PC-9 (cell line): ENCODE data around the gene TRAF2. TPM values are rescaled to one million over a fixed set of nuclear protein-coding genes. Genes with fewer than 3 reads are reported as not detected.

Experiments used
- BruUV-seq: library from RNA; stranded (reverse); fragments of 400-500 nt; replicated peaks from 2 replicates; lab custom pipeline; 2021; lab: Mats Ljungman, UMichigan
- CTCF ChIA-PET: fragments of 300-600 bp; sonication (Branson Sonifier 250); formaldehyde crosslinking; loops from one replicate; lab custom pipeline; 2022; ENCODE audit warnings: antibody characterized with exemption; lab: Charles Lee
- POLR2A ChIA-PET: fragments of 300-600 bp; sonication (Branson Sonifier 250); formaldehyde crosslinking; loops from one replicate; lab custom pipeline; 2022; ENCODE audit warnings: antibody characterized with exemption; ENCODE audit not compliant: unreplicated experiment; lab: Charles Lee
- DNase-seq, 2 experiments: peaks; one replicate each; pipeline versions ENCODE4 v3.0.0 to v3.0.0-alpha.2; 2015 to 2022; ENCODE audit warnings: mixed read lengths in 1 of 2
- H2AFZ ChIP-seq: fragments of 200-600 bp; sonication (generic); 2 replicates; pipeline ENCODE4 v1.8.1; 2017; ENCODE audit warnings: antibody characterized with exemption
- H3F3A ChIP-seq: fragments of 200-600 bp; sonication (generic); 2 replicates; pipeline ENCODE4 v1.8.1; 2017; ENCODE audit warnings: antibody characterized with exemption, mild to moderate bottlenecking, low read depth; ENCODE audit not compliant: insufficient read depth
- H3K27ac ChIP-seq: fragments of 200-600 bp; sonication (generic); 2 replicates; pipeline ENCODE4 v1.6.1; 2016; ENCODE audit warnings: mixed run types
- H3K27me3 ChIP-seq: fragments of 200-600 bp; sonication (generic); 2 replicates; pipeline ENCODE4 v1.6.1; 2016; ENCODE audit warnings: low read depth, mixed run types; ENCODE audit not compliant: insufficient read depth
- H3K36me3 ChIP-seq: fragments of 200-600 bp; sonication (generic); 2 replicates; pipeline ENCODE4 v1.6.1; 2016; ENCODE audit warnings: low read depth, mixed run types
- H3K4me1 ChIP-seq: fragments of 200-600 bp; sonication (generic); replicated peaks from 2 replicates; pipeline ENCODE4 v1.6.1; 2016; ENCODE audit warnings: mixed run types; ENCODE audit not compliant: insufficient read depth
- H3K4me2 ChIP-seq: fragments of 200-600 bp; sonication (generic); 2 replicates; pipeline ENCODE4 v1.6.1; 2017; ENCODE audit warnings: mixed run types
- H3K4me3 ChIP-seq: fragments of 200-600 bp; sonication (generic); 2 replicates; pipeline ENCODE4 v1.6.1; 2016; ENCODE audit warnings: mixed run types
- H3K79me2 ChIP-seq: fragments of 200-600 bp; sonication (generic); 2 replicates; pipeline ENCODE4 v1.6.1; 2017; ENCODE audit warnings: low read depth, mixed run types
- H3K9me2 ChIP-seq: fragments of 200-600 bp; sonication (generic); 2 replicates; pipeline ENCODE4 v1.8.1; 2017; ENCODE audit warnings: mild to moderate bottlenecking; ENCODE audit not compliant: insufficient read depth
- H3K9me3 ChIP-seq: fragments of 200-600 bp; sonication (generic); 2 replicates; pipeline ENCODE4 v1.8.1; 2016; ENCODE audit warnings: low read depth; ENCODE audit not compliant: insufficient read depth
- H4K20me1 ChIP-seq: fragments of 200-600 bp; sonication (generic); 2 replicates; pipeline ENCODE4 v1.8.1; 2017; ENCODE audit not compliant: insufficient read depth
- CTCF ChIP-seq: fragments of 200-600 bp; sonication (generic); conservative IDR thresholded peaks from 2 replicates; pipeline ENCODE4 v1.6.1; 2017; ENCODE audit warnings: mixed run types, antibody characterized with exemption, mild to moderate bottlenecking, moderate library complexity
- EZH2 ChIP-seq: fragments of 200-600 bp; sonication (generic); IDR thresholded peaks from 2 replicates; pipeline ENCODE4 v1.8.0; 2017; ENCODE audit warnings: antibody characterized with exemption, low read depth
- intact Hi-C: fragments of 100-400 bp; cut with micrococcal nuclease; formaldehyde crosslinking; loops from one replicate; pipeline ENCODE4 v1.10.0; 2022; ENCODE audit not compliant: unreplicated experiment
- total RNA-seq: library from RNA; stranded (reverse); gene quantifications from 2 replicates; pipeline ENCODE4 v1.2.3, GENCODE V29; 2021

The TRAF2 gene
- total RNA-seq, 1 experiment from 2014 or later: 42.7 TPM

DNA sequence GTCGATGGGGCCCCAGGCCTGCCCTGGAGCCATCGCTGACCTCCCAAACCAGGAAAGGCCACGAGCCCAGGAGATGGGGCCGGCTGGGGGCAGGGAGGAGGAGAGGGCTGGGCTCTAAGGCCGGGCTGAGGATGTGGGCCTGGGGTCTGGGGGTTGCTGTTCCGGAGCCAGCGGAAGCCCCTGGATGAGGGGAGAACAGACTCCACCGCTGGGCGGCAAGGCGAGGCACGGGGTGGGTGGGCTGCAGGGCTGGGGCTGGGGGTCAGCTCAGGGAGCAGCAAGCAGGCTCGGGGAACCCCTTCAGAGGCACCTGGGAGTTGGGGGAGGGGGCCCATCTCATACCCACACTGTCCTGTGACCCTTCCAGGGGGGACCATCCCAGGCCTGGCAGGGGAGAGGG lies 77.4 kb downstream of the TRAF2 start:
- Histone ChIP-seq H3K4me3 (no peak overlapping the region), H3K4me1 (peaks cover 10% of the 10 kb centered on the region), H3K9me2 (no peaks in the 10 kb centered on the region), H3F3A (peaks cover 8% of the 10 kb centered on the region; the same call in 1 of the 2 replicates), H3K79me2 (no peaks in the 10 kb centered on the region), H4K20me1 (no peaks in the 10 kb centered on the region), H2AFZ (no peak overlapping the region), H3K27ac (no peak overlapping the region), H3K36me3 (no peaks in the 10 kb centered on the region), H3K9me3 (no peaks in the 10 kb centered on the region), H3K4me2 (no peak overlapping the region), H3K27me3 (no peaks in the 10 kb centered on the region)
- ChIA-PET CTCF (interaction anchor here (0.5 kb wide), 1 partner anchor 57 kb away, joined by 3 read pairs; no protein-coding TSS in a partner anchor), POLR2A (no interaction called here)
- TF ChIP-seq EZH2 (no peak), CTCF (no peak)
- BruUV-seq: no TSS peak
- intact Hi-C loops: no loop called here
- no peak for DNase-seq

DNA sequence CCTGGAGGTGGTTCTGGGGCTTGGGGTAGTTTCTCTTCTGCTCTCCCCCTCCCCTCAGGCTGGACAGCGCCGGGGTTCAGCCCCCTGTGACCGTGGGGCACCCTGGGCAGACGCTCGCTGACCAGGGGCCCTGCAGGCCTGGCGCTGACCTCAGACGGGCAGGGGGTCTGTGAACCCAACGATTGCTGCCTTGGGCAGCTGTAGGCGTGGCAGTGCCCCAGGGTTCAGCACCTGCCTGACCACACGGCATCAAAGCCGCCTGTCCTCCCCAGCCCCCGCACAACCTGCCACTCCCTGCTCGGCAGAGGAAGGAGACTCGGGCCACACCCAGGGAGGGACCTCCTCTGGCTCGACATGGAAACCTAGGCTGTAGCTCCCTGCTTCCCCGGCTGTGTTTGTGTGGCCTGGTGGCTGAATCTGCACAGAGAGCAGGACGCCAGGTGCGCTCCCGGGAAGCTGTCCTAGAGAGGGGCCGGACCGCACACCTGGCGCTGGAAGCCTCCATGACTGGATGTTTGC lies 77.9 kb downstream of the TRAF2 start:
- Histone ChIP-seq H3F3A (peaks cover 8% of the 10 kb centered on the region; the same call in 1 of the 2 replicates), H2AFZ (no peak overlapping the region), H3K9me2 (no peaks in the 10 kb centered on the region), H3K4me3 (no peak overlapping the region; the same call in 1 of the 2 replicates), H3K4me1 (peaks cover 10% of the 10 kb centered on the region), H3K27ac (no peak overlapping the region), H3K9me3 (no peaks in the 10 kb centered on the region), H3K4me2 (peak overlapping the region; percentile 65), H3K27me3 (no peaks in the 10 kb centered on the region), H4K20me1 (no peaks in the 10 kb centered on the region), H3K79me2 (no peaks in the 10 kb centered on the region), H3K36me3 (no peaks in the 10 kb centered on the region)
- BruUV-seq: no TSS peak
- peak; percentile 38 to 68 for DNase-seq
- POLR2A ChIA-PET: interaction anchor here (1.0 kb wide), 1 partner anchor 10 kb away, joined by 3 read pairs; no protein-coding TSS in a partner anchor
- TF ChIP-seq CTCF (no peak), EZH2 (no peak)
- intact Hi-C loops: no loop called here
- CTCF ChIA-PET: no interaction called here

DNA sequence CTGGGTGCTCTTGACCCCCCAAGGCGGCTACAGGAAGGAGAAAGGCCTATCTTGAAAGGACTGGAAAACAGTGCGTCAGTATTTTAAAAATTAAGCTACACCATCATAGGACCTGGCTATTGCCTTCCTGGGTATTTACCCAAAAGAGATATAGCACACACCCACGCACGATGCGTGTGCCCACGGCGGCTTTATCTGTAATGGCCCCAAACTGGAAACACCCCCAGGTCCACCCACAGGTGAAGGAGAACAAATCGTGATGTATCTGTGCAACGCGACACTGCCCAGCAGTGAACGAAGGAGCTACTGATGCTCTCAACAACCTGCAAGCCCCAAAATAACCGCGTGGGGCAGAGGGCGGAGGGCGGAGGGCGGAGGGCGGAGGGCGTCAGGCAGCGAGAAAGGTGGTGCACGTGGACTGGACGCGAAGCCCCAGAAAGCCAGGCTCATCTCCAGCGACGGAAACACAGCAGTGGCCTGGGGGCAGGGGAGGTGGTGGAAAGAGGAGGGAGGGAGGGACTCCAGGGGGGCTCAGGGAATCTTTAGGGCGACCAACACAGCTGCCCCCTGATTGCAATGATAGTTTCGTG lies 78.6 kb downstream of the TRAF2 start:
- no TSS peak for BruUV-seq
- intact Hi-C loops: no loop called here
- H3K4me1 ChIP-seq: peaks cover 10% of the 10 kb centered on the region
- peaks cover 8% of the 10 kb centered on the region; the same call in 1 of the 2 replicates for H3F3A ChIP-seq
- H4K20me1 ChIP-seq: no peaks in the 10 kb centered on the region
- no peaks in the 10 kb centered on the region for H3K36me3 ChIP-seq
- H3K9me2 ChIP-seq: no peaks in the 10 kb centered on the region
- no peak overlapping the region for H3K27ac ChIP-seq
- POLR2A ChIA-PET: interaction anchor here (1.0 kb wide), 1 partner anchor 11 kb away, joined by 3 read pairs; no protein-coding TSS in a partner anchor
- no peak overlapping the region; the same call in 1 of the 2 replicates for H3K4me3 ChIP-seq
- no peaks in the 10 kb centered on the region for H3K9me3 ChIP-seq
- H2AFZ ChIP-seq: no peak overlapping the region
- CTCF ChIA-PET: no interaction called here
- DNase-seq: no peak
- peak overlapping the region; percentile 65 for H3K4me2 ChIP-seq
- no peaks in the 10 kb centered on the region for H3K79me2 ChIP-seq
- no peaks in the 10 kb centered on the region for H3K27me3 ChIP-seq
- no peak for TF ChIP-seq CTCF
- no peak for TF ChIP-seq EZH2
